PC-3 (cell line): ENCODE measurements around the gene PIPOX.

Experiments used
- EZH2 ChIP-seq: fragments of 300-600 bp; sonication (generic); IDR thresholded peaks from one replicate; pipeline ENCODE4 v1.6.1; 2017; ENCODE audit warnings: antibody characterized with exemption, mild to moderate bottlenecking, low read length; ENCODE audit not compliant: unreplicated experiment
- TF ChIP-seq, protein P1 (sequence below): fragments of 300-600 bp; sonication (generic); conservative IDR thresholded peaks from 2 replicates; pipeline ENCODE4 v1.5.1; 2017; ENCODE audit warnings: antibody characterized with exemption, low read depth, mild to moderate bottlenecking, low read length

DNA sequence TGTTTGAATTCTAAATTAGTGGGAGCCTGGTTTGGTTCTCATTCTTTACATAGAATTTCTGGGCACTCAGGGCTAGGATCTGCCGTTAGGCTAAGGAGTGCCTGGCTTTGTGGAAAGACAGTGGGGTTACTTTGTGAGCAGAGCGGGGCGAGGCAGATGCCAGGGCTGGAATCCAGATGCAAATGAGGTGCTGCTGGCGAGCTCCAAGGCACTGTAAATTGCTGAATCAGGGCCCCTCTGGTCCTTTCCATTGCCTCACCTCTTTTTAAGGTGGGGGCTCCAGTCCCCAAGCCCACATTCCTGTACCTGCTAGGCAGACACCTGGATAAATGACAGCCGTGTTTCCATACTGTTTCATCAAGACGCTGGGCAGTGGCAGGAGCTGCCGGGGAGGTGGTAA, 33.8 kb downstream of the PIPOX start:
- TF ChIP-seq, protein P1, sequence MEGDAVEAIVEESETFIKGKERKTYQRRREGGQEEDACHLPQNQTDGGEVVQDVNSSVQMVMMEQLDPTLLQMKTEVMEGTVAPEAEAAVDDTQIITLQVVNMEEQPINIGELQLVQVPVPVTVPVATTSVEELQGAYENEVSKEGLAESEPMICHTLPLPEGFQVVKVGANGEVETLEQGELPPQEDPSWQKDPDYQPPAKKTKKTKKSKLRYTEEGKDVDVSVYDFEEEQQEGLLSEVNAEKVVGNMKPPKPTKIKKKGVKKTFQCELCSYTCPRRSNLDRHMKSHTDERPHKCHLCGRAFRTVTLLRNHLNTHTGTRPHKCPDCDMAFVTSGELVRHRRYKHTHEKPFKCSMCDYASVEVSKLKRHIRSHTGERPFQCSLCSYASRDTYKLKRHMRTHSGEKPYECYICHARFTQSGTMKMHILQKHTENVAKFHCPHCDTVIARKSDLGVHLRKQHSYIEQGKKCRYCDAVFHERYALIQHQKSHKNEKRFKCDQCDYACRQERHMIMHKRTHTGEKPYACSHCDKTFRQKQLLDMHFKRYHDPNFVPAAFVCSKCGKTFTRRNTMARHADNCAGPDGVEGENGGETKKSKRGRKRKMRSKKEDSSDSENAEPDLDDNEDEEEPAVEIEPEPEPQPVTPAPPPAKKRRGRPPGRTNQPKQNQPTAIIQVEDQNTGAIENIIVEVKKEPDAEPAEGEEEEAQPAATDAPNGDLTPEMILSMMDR: no peak
- TF ChIP-seq EZH2: no peak
